Measurements from ENCODE around the gene MRPL14. TPM values are rescaled to one million over a fixed set of nuclear protein-coding genes. Genes with fewer than 3 reads are reported as not detected.
A peak's percentile ranks its signal among the peaks of the same experiment; 100 is the strongest.
"Not testable (repeated sequence)": the region's sequence is repeated elsewhere in the genome, so short reads cannot be mapped to it uniquely, and the experiment has no call there.

MRPL14 gene
- polyA plus RNA-seq, 12 donors: 25.5 to 46.2 (median 30.6) TPM; not detected in 1

DNA sequence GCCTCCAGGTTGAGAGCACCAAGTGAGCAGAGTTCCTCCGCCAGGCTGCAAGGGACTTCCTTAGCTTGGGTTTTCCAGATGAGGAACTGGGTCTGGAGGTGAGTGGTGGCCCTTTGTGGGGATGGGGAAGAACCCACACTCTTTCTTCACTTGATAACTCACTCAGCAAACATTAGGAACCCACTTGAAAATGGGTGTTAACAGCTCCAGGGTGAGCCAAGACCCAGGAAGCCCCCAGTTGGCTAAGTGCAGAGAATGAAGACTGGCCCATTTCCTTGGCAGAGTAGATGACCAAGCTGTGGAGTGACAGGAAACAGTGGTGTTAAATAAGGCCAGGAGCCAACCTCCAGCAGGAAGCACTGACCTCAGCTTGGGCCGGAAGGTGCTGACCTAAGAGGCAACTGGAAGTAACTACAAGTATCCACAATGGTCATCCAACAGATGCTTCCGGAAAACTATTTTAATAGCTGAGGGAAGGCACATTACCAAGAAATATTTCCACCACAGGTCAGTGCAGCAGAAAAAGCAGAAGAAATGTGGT lies 22.7 kb downstream of the MRPL14 start:
- peak; percentile 36 for DNase-seq

GRCh38 chr6:44102527-44102926 lies 24.7 kb downstream of the MRPL14 start:
- no peak for DNase-seq

DNA sequence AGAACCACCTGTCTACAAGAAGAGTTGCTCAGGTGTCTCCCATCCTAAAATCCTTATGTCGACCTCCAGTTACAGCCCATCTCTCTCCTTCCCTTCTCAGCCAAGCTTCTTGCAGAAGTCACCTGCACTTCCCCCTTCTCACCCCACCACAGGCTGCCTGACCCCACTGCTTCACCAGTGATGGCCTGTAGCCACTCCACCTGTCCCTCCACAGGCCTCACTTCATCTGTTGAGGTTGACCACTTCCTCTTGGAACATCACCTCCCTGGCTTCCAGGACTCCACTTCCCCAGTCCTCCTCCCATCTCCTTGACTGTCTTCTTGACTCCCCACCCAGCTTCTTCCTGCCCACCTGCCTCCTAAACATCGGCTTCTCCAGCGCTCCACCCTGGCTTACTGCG lies 25.4 kb downstream of the MRPL14 start:
- DNase-seq: no peak

- no peak for DNase-seq
Observed at GRCh38 chr6:44100088-44100550, 27.1 kb downstream of the MRPL14 start.

- DNase-seq: no peak
Observed at GRCh38 chr6:44099192-44099591, 28.1 kb downstream of the MRPL14 start.

- no peak for DNase-seq
Observed at GRCh38 chr6:44097782-44098317, 29.4 kb downstream of the MRPL14 start.

DNA sequence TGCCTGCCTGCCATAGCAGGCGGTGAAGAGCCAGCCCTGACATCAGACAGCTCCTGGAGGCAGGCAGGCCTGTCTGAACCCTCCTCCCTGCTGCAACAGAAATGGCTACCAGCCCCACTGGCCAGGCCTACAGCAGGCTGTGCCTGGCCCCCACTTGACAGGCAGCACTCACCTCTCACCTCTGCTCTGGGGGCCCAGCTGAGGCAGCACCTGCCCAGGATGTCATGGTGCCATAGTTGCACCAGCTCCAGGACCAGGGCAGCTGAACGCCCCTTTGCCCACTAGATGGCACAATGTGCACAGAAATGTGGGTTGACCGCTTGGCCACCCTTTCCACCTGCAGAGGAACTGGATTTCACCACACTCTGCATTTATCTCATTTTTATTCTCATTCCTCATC lies 30.6 kb downstream of the MRPL14 start:
- DNase-seq: peak; percentile 75

DNA sequence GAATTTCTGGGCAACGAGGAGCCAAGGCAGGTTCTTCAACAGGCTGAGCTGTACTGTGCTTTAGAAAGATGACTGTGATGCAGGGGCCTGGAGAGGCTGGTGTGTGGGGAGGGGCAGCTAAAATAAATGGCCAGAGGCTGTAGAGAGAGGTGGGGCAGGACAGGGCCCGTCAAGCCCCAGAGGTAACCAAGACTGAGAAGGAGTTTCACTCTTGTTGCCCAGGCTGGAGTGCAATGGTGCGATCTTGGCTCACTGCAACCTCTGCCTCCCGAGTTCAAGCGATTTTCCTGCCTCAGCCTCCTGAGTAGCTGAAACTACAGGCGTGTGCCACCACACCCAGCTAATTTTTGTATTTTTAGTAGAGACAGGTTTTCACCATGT lies 32.0 kb downstream of the MRPL14 start:
- not testable (repeated sequence) for DNase-seq

DNA sequence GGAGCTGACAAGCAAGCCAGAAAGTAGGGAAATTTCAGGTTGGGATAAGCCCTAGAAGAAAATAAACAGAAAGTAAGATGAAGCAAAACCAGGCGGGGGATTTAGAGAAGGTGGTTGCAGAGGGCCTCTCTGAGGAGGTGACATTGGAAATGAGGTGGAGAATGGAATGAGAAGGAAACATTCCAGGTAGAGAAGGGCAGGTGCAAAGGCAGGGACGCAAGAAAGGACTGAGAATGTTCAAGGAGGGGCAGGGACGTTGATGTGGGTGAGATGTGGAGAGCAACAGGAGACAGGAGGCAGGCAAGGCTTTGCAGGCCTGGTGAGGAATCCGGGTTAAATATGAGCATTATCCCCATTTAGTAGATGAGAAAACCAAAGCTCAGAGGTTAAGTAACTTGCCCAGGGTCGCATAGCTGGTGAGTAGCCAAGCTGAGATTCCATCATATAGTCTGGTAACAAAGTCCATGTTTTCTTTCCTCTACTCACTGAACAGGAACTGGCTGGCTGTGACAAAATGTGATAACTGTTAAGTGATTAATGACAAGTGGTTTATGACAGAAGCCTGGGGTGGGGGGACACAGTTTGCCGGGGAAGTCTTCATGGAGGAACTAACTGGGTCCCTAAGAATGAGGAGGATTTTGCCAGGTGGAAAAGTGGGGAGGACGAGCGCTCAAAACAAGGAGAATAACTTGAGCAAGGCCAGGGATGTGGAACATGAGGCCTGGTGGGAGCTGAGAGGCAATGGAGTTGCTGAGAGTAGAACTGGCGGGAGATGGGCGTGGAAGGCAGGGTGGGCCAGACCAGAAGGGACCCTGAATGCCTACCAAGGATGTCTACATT lies 32.6 kb downstream of the MRPL14 start:
- DNase-seq: no peak

- no peak for DNase-seq
Observed at GRCh38 chr6:44093750-44094402, 33.4 kb downstream of the MRPL14 start.

DNA sequence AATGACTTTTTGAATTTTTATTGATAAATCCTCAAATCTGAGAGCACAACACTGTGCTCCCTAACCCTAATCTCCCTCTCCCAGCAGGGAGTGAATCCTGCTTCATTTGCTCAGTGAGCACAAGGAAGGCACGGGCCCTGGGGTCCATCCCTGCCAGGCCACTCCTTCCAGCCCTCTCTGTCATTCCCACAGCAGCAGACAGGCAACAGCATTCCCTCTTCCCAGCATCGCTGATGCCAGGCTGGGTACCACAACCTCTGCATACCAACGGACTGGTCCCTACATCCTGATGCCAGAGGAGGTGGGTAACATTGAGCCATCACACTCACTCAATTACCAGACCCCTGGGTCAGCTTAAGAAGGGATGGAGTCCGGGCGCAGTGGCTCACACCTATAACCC lies 34.2 kb downstream of the MRPL14 start:
- no peak for DNase-seq

GRCh38 chr6:44091981-44092884 lies 35.0 kb downstream of the MRPL14 start:
- DNase-seq: no peak

- DNase-seq: not testable (repeated sequence)
Observed at GRCh38 chr6:44091356-44091755, 35.9 kb downstream of the MRPL14 start.

- no peak for DNase-seq
Observed at GRCh38 chr6:44090465-44090864, 36.8 kb downstream of the MRPL14 start.

DNA sequence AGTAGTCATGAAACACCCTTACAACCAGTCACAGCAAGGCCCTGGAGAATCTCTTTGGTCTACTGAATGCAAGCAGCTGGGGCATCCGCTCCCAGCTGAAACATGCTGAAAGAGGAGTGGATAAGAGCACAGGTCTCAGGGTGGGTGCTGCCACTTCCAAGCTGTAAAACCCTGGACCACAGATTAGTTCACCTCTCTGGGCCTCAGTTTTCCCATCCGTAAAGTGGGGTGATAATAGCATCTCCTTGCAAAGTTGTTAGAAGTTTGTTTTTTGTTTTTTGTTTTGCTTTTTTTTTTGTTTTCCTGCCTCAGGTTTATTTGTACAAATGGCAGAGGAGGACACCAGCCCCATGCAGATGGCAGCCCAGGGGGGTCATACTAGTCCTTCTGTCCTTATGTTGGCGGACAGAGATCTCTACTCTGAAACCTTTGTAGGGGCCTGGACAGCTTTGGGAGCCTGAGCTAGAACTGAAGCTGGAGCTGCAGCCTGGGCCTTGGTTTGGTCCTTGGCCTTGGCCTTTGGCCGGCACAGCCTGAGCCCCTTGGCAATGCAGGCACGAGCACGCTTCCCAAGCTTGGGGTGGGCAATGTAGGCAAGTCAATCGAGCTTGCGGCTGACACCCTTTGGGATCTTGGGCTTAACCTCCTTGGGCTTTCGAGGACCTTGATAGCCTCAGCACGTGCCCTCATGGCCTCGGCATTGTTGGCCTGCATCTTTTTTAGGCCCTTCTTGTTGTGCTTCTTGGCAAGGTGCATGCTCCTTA lies 38.2 kb downstream of the MRPL14 start:
- DNase-seq: no peak

DNA sequence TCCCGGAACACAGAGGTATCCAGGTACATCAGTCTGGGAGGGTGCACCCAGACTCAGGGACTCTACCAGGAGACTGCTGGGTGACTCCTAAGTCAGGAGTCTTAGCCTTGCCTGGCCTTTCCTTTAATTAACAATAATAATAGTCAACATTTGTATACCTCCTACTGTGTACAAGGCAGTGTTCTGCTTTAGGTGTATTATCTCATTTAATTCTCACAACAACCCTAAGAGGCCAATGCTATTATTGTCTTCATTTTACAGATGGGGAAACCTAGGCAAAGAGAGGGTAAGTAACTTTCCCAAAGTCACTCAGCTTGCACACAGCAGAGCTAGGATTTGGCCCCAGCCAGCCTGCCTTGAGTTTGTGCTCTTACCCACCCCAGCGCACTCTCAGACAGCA lies 39.6 kb downstream of the MRPL14 start:
- DNase-seq: no peak

DNA sequence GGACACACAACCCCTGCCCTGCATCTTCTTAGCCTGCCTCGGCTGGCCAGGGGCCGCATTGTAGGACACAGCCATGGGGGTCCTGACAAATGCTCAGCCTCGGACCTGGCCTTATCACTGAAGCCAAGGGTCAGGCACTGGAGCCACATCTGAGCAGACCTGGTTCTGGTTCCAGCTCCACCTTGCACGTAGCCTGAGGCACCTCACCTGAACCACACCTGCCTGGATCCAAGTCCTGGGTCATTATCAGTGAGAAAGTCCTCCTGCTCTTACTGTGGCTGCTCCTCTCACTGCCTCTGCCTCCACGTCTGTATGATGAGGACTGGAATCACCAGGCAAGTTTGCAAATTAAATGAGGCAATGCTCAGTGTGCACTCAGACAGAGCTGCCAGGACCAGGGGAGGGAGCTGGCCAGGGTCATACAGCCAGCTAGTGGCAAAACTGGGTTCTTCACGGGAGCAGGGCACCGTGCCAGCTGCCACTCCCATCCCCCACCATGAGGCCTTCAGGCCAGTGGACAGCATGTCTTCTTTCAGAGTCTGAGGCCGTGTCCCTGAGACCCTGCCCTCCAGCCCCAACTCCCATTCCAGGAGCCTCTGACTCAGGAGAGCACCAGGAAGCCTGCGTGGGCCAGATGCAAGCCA lies 40.2 kb downstream of the MRPL14 start:
- DNase-seq: no peak

- DNase-seq: no peak
Observed at GRCh38 chr6:44085219-44085618, 42.0 kb downstream of the MRPL14 start.

- DNase-seq: no peak
Observed at GRCh38 chr6:44084231-44085014, 42.8 kb downstream of the MRPL14 start.
